ENCODE results near the gene HPCAL1.

The HPCAL1 gene

GRCh38 chr2:10426726-10427617 lies 124.3 kb downstream of the HPCAL1 start:
- H3K36me3 ChIP-seq (ENCODE audit: insufficient read depth, low read length), result peaks cover 45% of the 10 kb centered on the region; the same call in 1 of the 2 replicates
- no peaks in the 10 kb centered on the region for H3K27me3 ChIP-seq (ENCODE audit: insufficient read depth, low read length, poor library complexity, severe bottlenecking)
- no peaks in the 10 kb centered on the region for H3K9me3 ChIP-seq (ENCODE audit: insufficient read depth, low read depth, low read length)
- no peaks in the 10 kb centered on the region for H3K79me2 ChIP-seq (ENCODE audit: insufficient read depth, low read length)
- no peaks in the 10 kb centered on the region for H4K20me1 ChIP-seq (ENCODE audit: insufficient read depth, low read length, poor library complexity, severe bottlenecking)
- no peak overlapping the region for H3K4me3 ChIP-seq (ENCODE audit: low read length, poor library complexity, severe bottlenecking)
- H2AFZ ChIP-seq (ENCODE audit: low read length), result no peak overlapping the region
- no peak overlapping the region for H3K4me2 ChIP-seq (ENCODE audit: low read depth, low read length, poor library complexity, severe bottlenecking)
- H3F3A ChIP-seq (ENCODE audit: low read depth), result no peaks in the 10 kb centered on the region
- H3K4me1 ChIP-seq (ENCODE audit: insufficient read depth, low read length, poor library complexity, severe bottlenecking), result no peaks in the 10 kb centered on the region
- TF ChIP-seq CTCF (conservative IDR thresholded peaks at IDR 0.05; ENCODE audit: low read length), result no peak
- no peak for TF ChIP-seq EZH2phosphoT487 (IDR thresholded peaks at IDR 0.05; ENCODE audit: borderline replicate concordance)
- H3K9me2 ChIP-seq (replicated peaks; ENCODE audit: low read depth, low read length), result no peaks in the 10 kb centered on the region
- no peak overlapping the region for H3K9ac ChIP-seq (ENCODE audit: low read depth, low read length, poor library complexity, severe bottlenecking)

GRCh38 chr2:10427618-10427949 lies 124.9 kb downstream of the HPCAL1 start:
- no peak overlapping the region for H3K4me2 ChIP-seq (ENCODE audit: low read depth, low read length, poor library complexity, severe bottlenecking)
- no peaks in the 10 kb centered on the region for H3K4me1 ChIP-seq (ENCODE audit: insufficient read depth, low read length, poor library complexity, severe bottlenecking)
- no peaks in the 10 kb centered on the region for H4K20me1 ChIP-seq (ENCODE audit: insufficient read depth, low read length, poor library complexity, severe bottlenecking)
- H3F3A ChIP-seq (ENCODE audit: low read depth), result no peaks in the 10 kb centered on the region
- H3K4me3 ChIP-seq (ENCODE audit: low read length, poor library complexity, severe bottlenecking), result no peak overlapping the region
- no peak overlapping the region for H2AFZ ChIP-seq (ENCODE audit: low read length)
- H3K9ac ChIP-seq (ENCODE audit: low read depth, low read length, poor library complexity, severe bottlenecking), result no peak overlapping the region
- no peaks in the 10 kb centered on the region for H3K79me2 ChIP-seq (ENCODE audit: insufficient read depth, low read length)
- H3K27me3 ChIP-seq (ENCODE audit: insufficient read depth, low read length, poor library complexity, severe bottlenecking), result no peaks in the 10 kb centered on the region
- H3K36me3 ChIP-seq (ENCODE audit: insufficient read depth, low read length), result peaks cover 39% of the 10 kb centered on the region; the same call in 1 of the 2 replicates
- TF ChIP-seq EZH2phosphoT487 (IDR thresholded peaks at IDR 0.05; ENCODE audit: borderline replicate concordance), result no peak
- TF ChIP-seq CTCF (conservative IDR thresholded peaks at IDR 0.05; ENCODE audit: low read length), result no peak
- H3K9me3 ChIP-seq (ENCODE audit: insufficient read depth, low read depth, low read length), result no peaks in the 10 kb centered on the region
- H3K9me2 ChIP-seq (replicated peaks; ENCODE audit: low read depth, low read length), result no peaks in the 10 kb centered on the region

GRCh38 chr2:10428355-10428754 lies 125.7 kb downstream of the HPCAL1 start:
- TF ChIP-seq EZH2phosphoT487 (IDR thresholded peaks at IDR 0.05; ENCODE audit: borderline replicate concordance) (no peak), CTCF (conservative IDR thresholded peaks at IDR 0.05; ENCODE audit: low read length) (no peak)
- no peak overlapping the region for H3K4me2 ChIP-seq (ENCODE audit: low read depth, low read length, poor library complexity, severe bottlenecking)
- H3K9ac ChIP-seq (ENCODE audit: low read depth, low read length, poor library complexity, severe bottlenecking), result no peak overlapping the region
- H3K9me3 ChIP-seq (ENCODE audit: insufficient read depth, low read depth, low read length), result no peaks in the 10 kb centered on the region
- H3K27me3 ChIP-seq (ENCODE audit: insufficient read depth, low read length, poor library complexity, severe bottlenecking), result no peaks in the 10 kb centered on the region
- no peaks in the 10 kb centered on the region for H3K4me1 ChIP-seq (ENCODE audit: insufficient read depth, low read length, poor library complexity, severe bottlenecking)
- no peaks in the 10 kb centered on the region for H4K20me1 ChIP-seq (ENCODE audit: insufficient read depth, low read length, poor library complexity, severe bottlenecking)
- peaks cover 32% of the 10 kb centered on the region; the same call in 1 of the 2 replicates for H3K36me3 ChIP-seq (ENCODE audit: insufficient read depth, low read length)
- no peaks in the 10 kb centered on the region for H3K79me2 ChIP-seq (ENCODE audit: insufficient read depth, low read length)
- no peak overlapping the region for H3K4me3 ChIP-seq (ENCODE audit: low read length, poor library complexity, severe bottlenecking)
- H3F3A ChIP-seq (ENCODE audit: low read depth), result no peaks in the 10 kb centered on the region
- H2AFZ ChIP-seq (ENCODE audit: low read length), result no peak overlapping the region
- H3K9me2 ChIP-seq (replicated peaks; ENCODE audit: low read depth, low read length), result no peaks in the 10 kb centered on the region

All from Loucy (cell line).